Hepatocyte (in vitro differentiated cells): ENCODE results near the gene EIF4E1B.

Source experiments
- CTCF ChIP-seq: fragments of 200-600 bp; sonication (generic); IDR thresholded peaks from 2 replicates; pipeline ENCODE4 v1.5.1; 2016; ENCODE audit warnings: antibody characterized with exemption, mild to moderate bottlenecking; ENCODE audit not compliant: poor library complexity
- EZH2 ChIP-seq: fragments of 200-600 bp; sonication (generic); IDR thresholded peaks from 2 replicates; pipeline ENCODE4 v1.6.1; 2016; ENCODE audit warnings: antibody characterized with exemption, mild to moderate bottlenecking, borderline replicate concordance
- EZH2phosphoT487 ChIP-seq: fragments of 200-600 bp; sonication (generic); IDR thresholded peaks from one replicate; pipeline ENCODE4 v1.6.1; 2018; ENCODE audit warnings: antibody characterized with exemption, mild to moderate bottlenecking, low read depth, moderate library complexity; ENCODE audit not compliant: unreplicated experiment, severe bottlenecking

- no peak for TF ChIP-seq EZH2
- TF ChIP-seq CTCF = no peak
- no peak for TF ChIP-seq EZH2phosphoT487
Measured at GRCh38 chr5:176667637-176668036, 37.2 kb downstream of the EIF4E1B start.
